HL-60 (cell line): ENCODE data around the gene AKR7A3.

Experiments used
- DNase-seq, 2 experiments: peaks; one replicate each; pipeline ENCODE4 v3.0.0-alpha.2; 2010 to 2020; ENCODE audit warnings: low read depth in 1 of 2, low spot score in 1 of 2
- H3K27ac ChIP-seq: fragments of 250-450 bp; sonication (Bioruptor Pico); replicated peaks from 2 replicates; pipeline ENCODE4 v1.5.1; 2020; ENCODE audit warnings: mild to moderate bottlenecking, moderate library complexity
- H3K27me3 ChIP-seq: fragments of 250-450 bp; sonication (Bioruptor Pico); 2 replicates; pipeline ENCODE4 v1.5.1; 2021; ENCODE audit warnings: mild to moderate bottlenecking, moderate library complexity; ENCODE audit not compliant: insufficient read depth, poor library complexity, severe bottlenecking
- H3K4me3 ChIP-seq: replicated peaks from 2 replicates; pipeline ENCODE4 v1.5.1; 2011; ENCODE audit warnings: mild to moderate bottlenecking, control low read depth, low read length; ENCODE audit not compliant: insufficient read depth
- GABPA ChIP-seq: IDR thresholded peaks from 2 replicates; pipeline ENCODE4 v1.6.1; 2012; ENCODE audit warnings: low read depth
- POLR2AphosphoS5 ChIP-seq: IDR thresholded peaks from 2 replicates; pipeline ENCODE4 v1.6.1; 2012; ENCODE audit warnings: low read depth
- SPI1 ChIP-seq: IDR thresholded peaks from 2 replicates; pipeline ENCODE4 v1.6.1; 2012; ENCODE audit warnings: low read depth, mild to moderate bottlenecking, borderline replicate concordance
- TF ChIP-seq, protein P1 (sequence below): IDR thresholded peaks from one replicate; pipeline ENCODE4 v1.5.1; 2011; ENCODE audit warnings: low read length, control low read depth, inconsistent platforms; ENCODE audit not compliant: insufficient read depth
- TF ChIP-seq, protein P2 (sequence below): IDR thresholded peaks from 2 replicates; pipeline ENCODE4 v1.6.1; 2012; ENCODE audit warnings: low read depth; ENCODE audit not compliant: insufficient replicate concordance

The AKR7A3 gene

DNA sequence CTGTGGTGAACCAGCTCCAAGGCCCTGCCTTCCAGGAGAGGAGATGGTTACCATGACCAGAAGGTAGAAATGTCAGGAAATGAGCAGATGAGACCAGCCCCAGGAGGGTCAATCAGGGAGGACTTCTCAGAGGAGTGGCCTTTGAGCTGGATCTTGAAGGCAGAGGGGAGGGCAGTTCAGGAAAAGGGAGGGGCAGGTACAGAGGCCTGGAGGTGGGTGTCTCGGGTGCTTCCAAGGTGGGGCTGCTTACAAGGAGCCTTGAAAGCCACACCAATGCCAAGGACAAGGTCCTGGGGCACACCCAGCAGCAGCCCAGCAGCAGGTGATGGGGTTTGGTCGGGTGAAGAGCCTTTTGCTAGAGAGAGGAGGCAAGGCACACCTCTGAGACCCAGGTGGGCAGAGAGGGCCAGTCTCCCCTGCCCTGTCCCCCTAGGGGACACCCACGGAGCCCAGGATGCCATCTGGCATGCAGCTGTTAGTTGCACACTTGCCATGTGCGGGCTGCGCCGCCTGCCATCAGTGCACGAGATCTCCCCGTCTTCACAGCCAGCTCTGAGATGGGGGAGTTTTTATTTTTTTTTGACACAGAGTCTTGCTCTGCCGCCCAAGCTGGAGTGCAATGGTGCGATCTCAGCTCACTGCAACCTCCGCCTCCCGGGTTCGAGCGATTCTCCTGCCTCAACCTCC is 42.0 kb upstream of the AKR7A3 start:
- Histone ChIP-seq H3K4me3 (no peak overlapping the region), H3K27ac (no peak overlapping the region), H3K27me3 (no peaks in the 10 kb centered on the region)
- TF ChIP-seq, protein P1, sequence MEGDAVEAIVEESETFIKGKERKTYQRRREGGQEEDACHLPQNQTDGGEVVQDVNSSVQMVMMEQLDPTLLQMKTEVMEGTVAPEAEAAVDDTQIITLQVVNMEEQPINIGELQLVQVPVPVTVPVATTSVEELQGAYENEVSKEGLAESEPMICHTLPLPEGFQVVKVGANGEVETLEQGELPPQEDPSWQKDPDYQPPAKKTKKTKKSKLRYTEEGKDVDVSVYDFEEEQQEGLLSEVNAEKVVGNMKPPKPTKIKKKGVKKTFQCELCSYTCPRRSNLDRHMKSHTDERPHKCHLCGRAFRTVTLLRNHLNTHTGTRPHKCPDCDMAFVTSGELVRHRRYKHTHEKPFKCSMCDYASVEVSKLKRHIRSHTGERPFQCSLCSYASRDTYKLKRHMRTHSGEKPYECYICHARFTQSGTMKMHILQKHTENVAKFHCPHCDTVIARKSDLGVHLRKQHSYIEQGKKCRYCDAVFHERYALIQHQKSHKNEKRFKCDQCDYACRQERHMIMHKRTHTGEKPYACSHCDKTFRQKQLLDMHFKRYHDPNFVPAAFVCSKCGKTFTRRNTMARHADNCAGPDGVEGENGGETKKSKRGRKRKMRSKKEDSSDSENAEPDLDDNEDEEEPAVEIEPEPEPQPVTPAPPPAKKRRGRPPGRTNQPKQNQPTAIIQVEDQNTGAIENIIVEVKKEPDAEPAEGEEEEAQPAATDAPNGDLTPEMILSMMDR, result no peak
- no peak for TF ChIP-seq POLR2AphosphoS5
- no peak for TF ChIP-seq SPI1
- TF ChIP-seq, protein P2, sequence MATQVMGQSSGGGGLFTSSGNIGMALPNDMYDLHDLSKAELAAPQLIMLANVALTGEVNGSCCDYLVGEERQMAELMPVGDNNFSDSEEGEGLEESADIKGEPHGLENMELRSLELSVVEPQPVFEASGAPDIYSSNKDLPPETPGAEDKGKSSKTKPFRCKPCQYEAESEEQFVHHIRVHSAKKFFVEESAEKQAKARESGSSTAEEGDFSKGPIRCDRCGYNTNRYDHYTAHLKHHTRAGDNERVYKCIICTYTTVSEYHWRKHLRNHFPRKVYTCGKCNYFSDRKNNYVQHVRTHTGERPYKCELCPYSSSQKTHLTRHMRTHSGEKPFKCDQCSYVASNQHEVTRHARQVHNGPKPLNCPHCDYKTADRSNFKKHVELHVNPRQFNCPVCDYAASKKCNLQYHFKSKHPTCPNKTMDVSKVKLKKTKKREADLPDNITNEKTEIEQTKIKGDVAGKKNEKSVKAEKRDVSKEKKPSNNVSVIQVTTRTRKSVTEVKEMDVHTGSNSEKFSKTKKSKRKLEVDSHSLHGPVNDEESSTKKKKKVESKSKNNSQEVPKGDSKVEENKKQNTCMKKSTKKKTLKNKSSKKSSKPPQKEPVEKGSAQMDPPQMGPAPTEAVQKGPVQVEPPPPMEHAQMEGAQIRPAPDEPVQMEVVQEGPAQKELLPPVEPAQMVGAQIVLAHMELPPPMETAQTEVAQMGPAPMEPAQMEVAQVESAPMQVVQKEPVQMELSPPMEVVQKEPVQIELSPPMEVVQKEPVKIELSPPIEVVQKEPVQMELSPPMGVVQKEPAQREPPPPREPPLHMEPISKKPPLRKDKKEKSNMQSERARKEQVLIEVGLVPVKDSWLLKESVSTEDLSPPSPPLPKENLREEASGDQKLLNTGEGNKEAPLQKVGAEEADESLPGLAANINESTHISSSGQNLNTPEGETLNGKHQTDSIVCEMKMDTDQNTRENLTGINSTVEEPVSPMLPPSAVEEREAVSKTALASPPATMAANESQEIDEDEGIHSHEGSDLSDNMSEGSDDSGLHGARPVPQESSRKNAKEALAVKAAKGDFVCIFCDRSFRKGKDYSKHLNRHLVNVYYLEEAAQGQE, result no peak
- TF ChIP-seq GABPA, result no peak
- DNase-seq, result no peak

DNA sequence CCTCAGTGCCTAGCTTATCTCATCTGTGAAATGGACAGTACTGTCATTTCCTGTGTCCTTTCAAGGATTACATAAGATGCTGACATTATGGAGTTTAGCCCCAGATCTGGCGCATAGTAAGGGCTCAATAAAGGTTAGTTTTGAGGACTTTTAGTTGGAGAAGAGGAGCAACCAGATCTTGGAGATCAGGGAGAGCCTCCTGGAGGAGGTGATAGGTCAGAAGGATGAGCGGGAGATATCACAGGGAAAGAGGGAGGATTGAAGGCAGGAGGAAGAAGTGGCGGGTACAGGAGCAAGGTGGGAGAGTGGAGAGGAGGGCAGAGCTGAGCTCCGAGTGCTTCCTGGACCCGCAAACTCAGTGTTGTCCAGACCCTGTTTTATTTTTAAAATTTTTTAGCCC is 41.0 kb upstream of the AKR7A3 start:
- H3K27ac ChIP-seq, result no peak overlapping the region
- no peak for DNase-seq
- no peak for TF ChIP-seq GABPA
- TF ChIP-seq, protein P1, result no peak
- TF ChIP-seq SPI1, result no peak
- TF ChIP-seq, protein P2, result no peak
- TF ChIP-seq POLR2AphosphoS5, result no peak
- H3K4me3 ChIP-seq, result no peak overlapping the region
- H3K27me3 ChIP-seq, result no peaks in the 10 kb centered on the region

DNA sequence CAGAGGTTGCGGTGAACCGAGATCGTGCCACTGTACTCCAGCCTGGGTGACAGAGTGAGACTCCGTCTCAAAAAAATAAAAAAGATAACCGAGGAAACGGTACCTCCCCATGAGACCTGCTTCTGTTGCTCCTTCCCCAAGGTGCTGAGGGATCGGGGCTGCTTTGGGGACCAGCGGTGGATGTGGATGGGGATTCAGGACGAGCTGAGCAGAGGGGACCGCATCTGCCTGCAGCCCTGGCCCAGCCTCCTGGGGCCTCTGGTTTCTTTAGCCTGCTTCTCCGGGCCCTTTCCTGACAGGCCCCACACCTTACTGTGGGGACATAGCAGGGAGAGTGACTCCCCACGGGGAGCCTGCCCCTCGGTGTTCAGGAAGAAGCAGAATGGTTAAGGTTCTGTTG is 40.6 kb upstream of the AKR7A3 start:
- no peak overlapping the region for H3K27ac ChIP-seq
- no peaks in the 10 kb centered on the region for H3K27me3 ChIP-seq
- no peak for DNase-seq
- TF ChIP-seq, protein P1, result no peak
- TF ChIP-seq GABPA (no peak), SPI1 (no peak), POLR2AphosphoS5 (no peak)
- TF ChIP-seq, protein P2, result no peak
- H3K4me3 ChIP-seq, result no peak overlapping the region
